H1 (cell line): ENCODE data around the gene OR2C1. TPM values are rescaled to one million over a fixed set of nuclear protein-coding genes. Genes with fewer than 3 reads are reported as not detected.

Experiments
- ASH2L ChIP-seq: fragments of 200-600, 300-600 bp; sonication (generic); IDR thresholded peaks from one replicate; pipeline ENCODE4 v1.7.1; 2017; ENCODE audit warnings: low read length
- BACH1 ChIP-seq: IDR thresholded peaks from 2 replicates; pipeline ENCODE4 v1.6.1; 2012; ENCODE audit warnings: low read length, improper control_type of control experiment
- EGR1 ChIP-seq: IDR thresholded peaks from 2 replicates; pipeline ENCODE4 v1.6.1; 2011; ENCODE audit warnings: low read depth, low read length, borderline replicate concordance
- MAFK ChIP-seq: IDR thresholded peaks from 2 replicates; pipeline ENCODE4 v1.6.1; 2012; ENCODE audit warnings: low read depth, mild to moderate bottlenecking, improper control_type of control experiment, low read length
- polyA plus RNA-seq, 7 experiments: library from polyadenylated mRNA; depleted of rRNA in 3 of 7; stranded (reverse) in 5 of 7; unstranded in 2 of 7; fragments of >200 nt in 5 of 7; fragments of 200-250 nt in 2 of 7; gene quantifications; 1 replicate in 5 of 7; 2 replicates in 1 of 7; 4 replicates in 1 of 7; pipeline versions ENCODE4 v1.2.1 to v1.2.3, GENCODE V29; 2011 to 2013; ENCODE audit warnings: missing spikeins in 2 of 7, mixed read lengths in 2 of 7
- total RNA-seq: library from RNA; stranded (reverse); fragmentation: NEBNext Ultra II Directional; extraction: Animal tissue kit (Norgen Biotek cat#: 25700); gene quantifications from 2 replicates; pipeline ENCODE4 v1.2.1, GENCODE V29; 2021

Gene OR2C1
- total and polyA plus RNA-seq, 2 of the 8 experiments (the other 6 are each of a cell fraction or from before 2014, with no cell fraction given) = not detected

- TF ChIP-seq BACH1 (no peak), MAFK (no peak), EGR1 (no peak), ASH2L (no peak)
Observed at GRCh38 chr16:3375680-3376079, 20.0 kb downstream of the OR2C1 start (continued).
